ENCODE data around the gene TFEB.

TFEB gene

GRCh38 chr6:41763470-41763869 lies 28.1 kb upstream of the TFEB start:
- no peak for DNase-seq (ENCODE audit: low read depth)

GRCh38 chr6:41759905-41760579 lies 24.6 kb upstream of the TFEB start:
- no peak for DNase-seq (ENCODE audit: low read depth)

- no peak for DNase-seq (ENCODE audit: low read depth)
These were observed 23.9 kb upstream of the TFEB start for GRCh38 chr6:41759106-41759904.

GRCh38 chr6:41758641-41759035 lies 23.2 kb upstream of the TFEB start:
- DNase-seq (ENCODE audit: low read depth): no peak

- no peak for DNase-seq (ENCODE audit: low read depth)
These were observed 22.7 kb upstream of the TFEB start for GRCh38 chr6:41757931-41758640.

GRCh38 chr6:41757271-41757670 lies 21.9 kb upstream of the TFEB start:
- DNase-seq (ENCODE audit: low read depth): no peak

GRCh38 chr6:41756354-41756753 lies 20.9 kb upstream of the TFEB start:
- DNase-seq (ENCODE audit: low read depth): no peak

GRCh38 chr6:41755895-41756294 lies 20.5 kb upstream of the TFEB start:
- no peak for DNase-seq (ENCODE audit: low read depth)

GRCh38 chr6:41750374-41750773 lies 15.0 kb upstream of the TFEB start:
- no peak for DNase-seq (ENCODE audit: low read depth)

- DNase-seq (ENCODE audit: low read depth): no peak
These were observed 13.1 kb upstream of the TFEB start for GRCh38 chr6:41748542-41748941.

- no peak for DNase-seq (ENCODE audit: low read depth)
These were observed 12.7 kb upstream of the TFEB start for GRCh38 chr6:41748102-41748477.

- DNase-seq (ENCODE audit: low read depth): no peak
These were observed 12.1 kb upstream of the TFEB start, which contains the start of gene PGC for GRCh38 chr6:41747256-41748101. PGC (minus strand) TSS chr6:41747397; CDS start chr6:41747334, 63 bp downstream.

GRCh38 chr6:41746107-41746506 lies 10.7 kb upstream of the TFEB start:
- no peak for DNase-seq (ENCODE audit: low read depth)

GRCh38 chr6:41744236-41744787 lies 8.9 kb upstream of the TFEB start:
- no peak for DNase-seq (ENCODE audit: low read depth)

- DNase-seq (ENCODE audit: low read depth): no peak
These were observed 8.2 kb upstream of the TFEB start for GRCh38 chr6:41743406-41744235.

GRCh38 chr6:41741625-41742490 lies 6.5 kb upstream of the TFEB start:
- DNase-seq (ENCODE audit: low read depth): no peak

GRCh38 chr6:41740366-41741162 lies 5.2 kb upstream of the TFEB start:
- DNase-seq (ENCODE audit: low read depth): no peak

GRCh38 chr6:41739041-41739440 lies 3.6 kb upstream of the TFEB start:
- DNase-seq (ENCODE audit: low read depth): no peak

- no peak for DNase-seq (ENCODE audit: low read depth)
These were observed 2.3 kb upstream of the TFEB start for GRCh38 chr6:41737591-41738130.
